Glutamatergic neuron (in vitro differentiated cells): Measurements from ENCODE around the gene FAM149A. TPM values are rescaled to one million over a fixed set of nuclear protein-coding genes. Genes with fewer than 3 reads are reported as not detected.
A peak's percentile ranks its signal among the peaks of the same experiment; 100 is the strongest.

Experiments used
- DNase-seq: peaks from one replicate; pipeline ENCODE4 v3.0.0; 2022
- H3K27ac Mint-ChIP-seq: one replicate; pipeline ENCODE4 v1.8.0; 2020; ENCODE audit warnings: mild to moderate bottlenecking, mixed read lengths, inconsistent platforms; ENCODE audit not compliant: unreplicated experiment
- H3K27me3 Mint-ChIP-seq: one replicate; pipeline ENCODE4 v1.8.0; 2020; ENCODE audit warnings: mild to moderate bottlenecking, moderate library complexity, mixed read lengths, inconsistent platforms; ENCODE audit not compliant: unreplicated experiment
- H3K36me3 Mint-ChIP-seq: one replicate; pipeline ENCODE4 v1.8.0; 2020; ENCODE audit warnings: mild to moderate bottlenecking, mixed read lengths, inconsistent platforms; ENCODE audit not compliant: unreplicated experiment
- H3K4me1 Mint-ChIP-seq: one replicate; pipeline ENCODE4 v1.8.0; 2020; ENCODE audit warnings: mild to moderate bottlenecking, low read depth, mixed read lengths, inconsistent platforms; ENCODE audit not compliant: unreplicated experiment
- H3K4me3 Mint-ChIP-seq: one replicate; pipeline ENCODE4 v1.8.0; 2020; ENCODE audit warnings: mild to moderate bottlenecking, mixed read lengths, inconsistent platforms; ENCODE audit not compliant: unreplicated experiment
- H3K9me3 Mint-ChIP-seq: one replicate; pipeline ENCODE4 v1.8.0; 2020; ENCODE audit warnings: mild to moderate bottlenecking, moderate library complexity, mixed read lengths, inconsistent platforms; ENCODE audit not compliant: unreplicated experiment
- CTCF ChIP-seq: fragments of 200-600 bp; sonication (generic); IDR thresholded peaks from one replicate; pipeline ENCODE4 v1.5.0; 2021; ENCODE audit not compliant: partially characterized antibody, unreplicated experiment
- total RNA-seq: library from RNA; stranded (reverse); fragmentation: NEBNext Ultra II Directional; extraction: Animal tissue kit (Norgen Biotek cat#: 25700); gene quantifications from one replicate; pipeline ENCODE4 v1.2.1, GENCODE V29; 2021; ENCODE audit not compliant: unreplicated experiment

The FAM149A gene
- total RNA-seq, 1 donor from 2014 or later, result 6.8 TPM

- no peak overlapping the region for H3K4me3 Mint-ChIP-seq
- no peaks in the 10 kb centered on the region for H3K27me3 Mint-ChIP-seq
- no peak for TF ChIP-seq CTCF
- H3K27ac Mint-ChIP-seq, result no peak overlapping the region
- peaks cover 4% of the 10 kb centered on the region for H3K36me3 Mint-ChIP-seq
- peaks cover 1% of the 10 kb centered on the region for H3K9me3 Mint-ChIP-seq
- no peaks in the 10 kb centered on the region for H3K4me1 Mint-ChIP-seq
- DNase-seq, result no peak
These were observed 65.7 kb downstream of the FAM149A start for GRCh38 chr4:186169945-186170802.

GRCh38 chr4:186170966-186171365 lies 66.5 kb downstream of the FAM149A start:
- Mint-ChIP-seq H3K4me3 (no peak overlapping the region), H3K4me1 (no peaks in the 10 kb centered on the region), H3K9me3 (peaks cover 1% of the 10 kb centered on the region), H3K36me3 (peaks cover 4% of the 10 kb centered on the region), H3K27me3 (no peaks in the 10 kb centered on the region), H3K27ac (no peak overlapping the region)
- DNase-seq, result no peak
- TF ChIP-seq CTCF, result no peak

- Mint-ChIP-seq H3K27ac (no peak overlapping the region), H3K4me1 (no peaks in the 10 kb centered on the region), H3K9me3 (peaks cover 1% of the 10 kb centered on the region), H3K36me3 (peaks cover 4% of the 10 kb centered on the region), H3K27me3 (no peaks in the 10 kb centered on the region), H3K4me3 (no peak overlapping the region)
- DNase-seq, result no peak
- no peak for TF ChIP-seq CTCF
These were observed 68.0 kb downstream of the FAM149A start for GRCh38 chr4:186172546-186172945.

- TF ChIP-seq CTCF, result no peak
- no peak overlapping the region for H3K27ac Mint-ChIP-seq
- peaks cover 9% of the 10 kb centered on the region for H3K27me3 Mint-ChIP-seq
These were observed 83.6 kb downstream of the FAM149A start for GRCh38 chr4:186188107-186188506.

GRCh38 chr4:186189656-186190055 lies 85.2 kb downstream of the FAM149A start:
- peaks cover 10% of the 10 kb centered on the region for H3K27me3 Mint-ChIP-seq
- no peak for DNase-seq
- peaks cover 5% of the 10 kb centered on the region for H3K36me3 Mint-ChIP-seq
- H3K4me1 Mint-ChIP-seq, result peaks cover 18% of the 10 kb centered on the region
- peaks cover 9% of the 10 kb centered on the region for H3K9me3 Mint-ChIP-seq
- H3K4me3 Mint-ChIP-seq, result peak overlapping the region; percentile 86
- no peak overlapping the region for H3K27ac Mint-ChIP-seq
- TF ChIP-seq CTCF, result no peak

More at GRCh38 chr4:186188107-186188506, 83.6 kb downstream of the FAM149A start:
- peaks cover 12% of the 10 kb centered on the region for H3K36me3 Mint-ChIP-seq
- DNase-seq, result no peak
- peaks cover 11% of the 10 kb centered on the region for H3K4me1 Mint-ChIP-seq
- peaks cover 7% of the 10 kb centered on the region for H3K9me3 Mint-ChIP-seq
- no peak overlapping the region for H3K4me3 Mint-ChIP-seq
